Bone marrow (tissue), 2 donors: Measurements from ENCODE around the gene KREMEN1.

Source experiments
- DNase-seq, 2 donors: peaks; one replicate each; lab custom pipeline; 2025; lab: John Stamatoyannopoulos, UW

KREMEN1 gene

DNA sequence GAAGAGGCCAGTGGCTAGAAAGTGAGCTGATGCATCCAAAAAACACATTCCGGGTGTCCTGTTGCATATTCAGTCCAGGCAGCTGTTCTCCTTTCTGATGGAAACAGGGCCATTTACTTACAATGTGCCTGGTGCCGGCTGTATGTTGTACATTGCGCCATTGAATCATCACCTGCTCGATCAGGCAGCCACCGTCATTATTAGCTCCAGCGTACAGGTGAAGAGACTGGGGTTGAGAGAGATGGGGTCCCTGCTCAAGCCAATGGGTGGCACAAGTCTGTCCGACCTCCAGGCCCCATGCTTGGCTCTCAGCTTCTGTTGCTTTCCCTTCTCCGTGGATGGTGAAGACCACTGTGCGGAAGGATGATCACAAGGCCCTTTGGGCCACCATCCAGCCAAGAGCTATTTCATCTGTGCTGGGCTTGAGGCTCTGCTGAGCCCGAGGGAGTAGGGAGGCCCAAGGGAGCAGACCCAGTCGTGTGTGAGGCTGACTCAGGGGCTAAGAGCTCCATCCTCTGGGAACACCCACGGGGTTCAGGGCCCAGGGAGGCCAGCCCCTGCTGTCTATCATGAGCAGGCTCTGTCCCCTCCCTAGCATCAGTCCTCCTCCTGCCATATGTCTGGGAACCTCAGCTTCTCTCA, 112.1 kb downstream of the KREMEN1 start:
- no peak for DNase-seq

GRCh38 chr22:29186302-29186701, 113.5 kb downstream of the KREMEN1 start:
- no peak for DNase-seq

DNA sequence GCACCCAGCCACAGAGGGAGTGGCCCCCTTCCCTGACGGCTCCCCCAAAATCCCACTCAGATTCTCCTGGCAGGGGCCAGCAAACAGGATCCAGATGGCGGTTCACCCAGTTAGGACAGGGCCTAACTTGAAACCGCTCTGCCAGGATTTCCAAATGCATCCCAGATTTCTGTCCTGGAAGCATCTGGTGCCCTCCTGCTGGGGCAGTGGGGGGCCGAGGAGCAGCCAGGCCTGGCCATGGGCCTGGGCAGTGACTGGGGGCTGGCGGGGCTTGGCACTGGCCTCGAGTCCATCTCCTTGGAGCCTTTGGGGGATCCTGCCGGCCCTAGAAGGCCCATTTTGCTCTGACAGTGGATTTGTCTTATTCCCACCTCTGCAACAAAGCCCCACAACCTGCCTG, 115.0 kb downstream of the KREMEN1 start:
- DNase-seq: no peak

DNA sequence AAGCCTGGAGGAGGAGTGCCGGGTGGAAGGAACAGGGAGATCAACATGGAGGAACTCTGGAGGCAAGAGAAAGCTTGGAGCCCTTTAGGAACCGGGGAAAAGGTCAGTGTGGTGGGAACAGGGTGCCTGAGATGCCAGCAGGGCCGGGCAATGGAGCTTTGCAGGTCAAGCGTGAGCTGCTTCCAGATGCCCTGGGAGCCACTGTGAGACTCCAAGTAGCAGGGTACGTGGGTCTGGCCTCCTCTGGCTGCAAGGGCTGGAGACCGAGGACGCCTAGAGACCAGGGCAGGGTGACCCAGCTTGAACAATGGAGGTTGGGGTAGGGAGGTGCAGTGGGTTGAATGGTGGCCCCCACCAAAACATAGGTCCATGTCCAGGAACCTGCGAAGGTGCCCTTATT, 117.2 kb downstream of the KREMEN1 start:
- no peak for DNase-seq

GRCh38 chr22:29190918-29191317, 118.1 kb downstream of the KREMEN1 start:
- DNase-seq: no peak

GRCh38 chr22:29193021-29193420, 120.2 kb downstream of the KREMEN1 start:
- DNase-seq: no peak

DNA sequence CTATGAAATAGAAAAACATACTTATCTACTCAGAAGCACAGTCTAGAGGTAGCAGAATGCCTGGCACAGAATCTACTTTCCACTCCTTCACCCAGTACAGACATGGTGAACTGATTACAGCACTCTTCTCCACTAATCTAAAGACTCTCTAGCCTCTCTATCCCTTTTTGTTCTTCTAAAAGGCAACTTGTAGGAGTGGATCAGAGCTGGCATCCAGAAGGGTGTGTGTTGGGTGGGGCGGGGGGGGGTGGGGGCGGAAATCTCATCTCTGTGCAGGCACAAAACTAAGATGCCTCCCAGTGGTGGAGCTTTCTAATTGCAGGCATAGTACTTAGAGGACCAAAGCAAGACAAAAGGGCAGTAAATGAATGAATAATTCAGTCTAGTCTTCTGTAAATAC, 121.3 kb downstream of the KREMEN1 start:
- no peak for DNase-seq

- no peak for DNase-seq
Observed at GRCh38 chr22:29195118-29195963, 122.5 kb downstream of the KREMEN1 start.

DNA sequence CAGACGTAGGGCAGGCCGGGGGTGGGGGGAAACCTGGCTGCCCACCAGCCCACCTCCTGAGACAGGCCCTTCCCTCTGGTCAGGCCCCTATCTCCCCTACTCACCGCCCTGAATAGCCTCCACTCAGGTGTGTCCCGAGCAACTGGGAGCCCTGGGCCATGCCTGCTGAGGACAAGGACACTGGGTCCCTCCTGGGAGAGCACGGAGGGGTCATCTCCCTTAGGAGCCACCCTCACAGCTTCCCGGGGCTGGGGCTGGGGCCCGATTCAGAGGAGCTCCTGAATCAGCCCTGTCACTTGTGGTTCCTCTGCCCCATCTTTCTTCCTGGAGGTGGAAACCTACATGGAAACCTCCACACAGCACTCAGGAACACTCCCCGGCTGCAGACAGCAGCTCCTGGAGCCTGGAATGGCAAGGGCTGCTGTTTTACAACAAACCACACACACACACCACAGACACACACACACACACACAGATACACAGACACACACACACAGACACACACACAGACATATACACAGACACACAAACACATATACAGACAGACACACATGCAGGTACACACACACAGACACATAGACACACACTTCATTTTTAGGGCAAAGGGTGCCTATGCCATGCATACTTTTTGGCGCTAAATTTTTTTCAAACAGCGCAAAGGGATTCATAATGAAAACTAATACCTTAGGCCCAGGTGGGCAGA, 123.3 kb downstream of the KREMEN1 start:
- no peak for DNase-seq

- DNase-seq: no peak
Observed at GRCh38 chr22:29197096-29197495, 124.3 kb downstream of the KREMEN1 start.

GRCh38 chr22:29198240-29198639, 125.4 kb downstream of the KREMEN1 start:
- no peak for DNase-seq

GRCh38 chr22:29199702-29200400, 127.0 kb downstream of the KREMEN1 start:
- DNase-seq: no peak

DNA sequence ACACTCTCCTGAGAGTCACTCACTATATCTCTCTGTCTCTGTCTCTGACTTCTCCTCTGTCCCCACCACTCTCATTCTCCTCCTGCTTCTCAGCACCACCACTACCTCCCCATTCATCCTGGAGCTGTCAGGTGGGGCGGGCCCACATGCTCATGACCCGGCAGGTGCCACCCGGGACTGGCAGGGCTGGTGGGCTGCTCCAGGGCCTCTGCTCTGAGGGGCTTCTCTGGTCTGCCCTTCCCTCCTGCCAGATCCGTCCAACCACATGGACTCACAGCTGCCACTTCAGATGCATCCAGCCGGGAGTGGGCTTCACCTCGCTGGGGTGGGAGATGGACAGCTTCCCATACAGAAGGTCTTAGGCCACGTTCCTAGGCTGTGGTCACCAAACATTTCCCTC, 128.1 kb downstream of the KREMEN1 start:
- no peak for DNase-seq

DNA sequence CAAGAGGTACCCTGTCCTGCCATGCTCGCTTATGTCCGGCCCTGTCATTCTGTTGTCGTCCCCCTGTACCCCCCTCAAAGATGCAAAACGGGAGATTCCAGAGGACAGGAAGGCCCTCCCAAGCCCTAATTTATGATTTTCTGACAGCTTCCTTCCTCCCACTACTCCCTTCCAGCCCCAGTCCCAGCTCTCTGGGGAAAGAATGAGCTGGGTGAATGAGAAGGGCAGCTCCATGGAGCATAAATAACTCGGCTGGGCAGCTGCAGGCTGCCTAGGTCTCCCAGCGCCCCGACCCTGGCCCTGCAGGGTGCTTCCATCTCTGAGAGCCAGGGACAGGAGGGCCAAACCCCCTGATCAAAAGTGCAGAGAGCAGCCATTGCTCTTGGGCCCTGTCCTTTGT, 128.9 kb downstream of the KREMEN1 start:
- DNase-seq: no peak

DNA sequence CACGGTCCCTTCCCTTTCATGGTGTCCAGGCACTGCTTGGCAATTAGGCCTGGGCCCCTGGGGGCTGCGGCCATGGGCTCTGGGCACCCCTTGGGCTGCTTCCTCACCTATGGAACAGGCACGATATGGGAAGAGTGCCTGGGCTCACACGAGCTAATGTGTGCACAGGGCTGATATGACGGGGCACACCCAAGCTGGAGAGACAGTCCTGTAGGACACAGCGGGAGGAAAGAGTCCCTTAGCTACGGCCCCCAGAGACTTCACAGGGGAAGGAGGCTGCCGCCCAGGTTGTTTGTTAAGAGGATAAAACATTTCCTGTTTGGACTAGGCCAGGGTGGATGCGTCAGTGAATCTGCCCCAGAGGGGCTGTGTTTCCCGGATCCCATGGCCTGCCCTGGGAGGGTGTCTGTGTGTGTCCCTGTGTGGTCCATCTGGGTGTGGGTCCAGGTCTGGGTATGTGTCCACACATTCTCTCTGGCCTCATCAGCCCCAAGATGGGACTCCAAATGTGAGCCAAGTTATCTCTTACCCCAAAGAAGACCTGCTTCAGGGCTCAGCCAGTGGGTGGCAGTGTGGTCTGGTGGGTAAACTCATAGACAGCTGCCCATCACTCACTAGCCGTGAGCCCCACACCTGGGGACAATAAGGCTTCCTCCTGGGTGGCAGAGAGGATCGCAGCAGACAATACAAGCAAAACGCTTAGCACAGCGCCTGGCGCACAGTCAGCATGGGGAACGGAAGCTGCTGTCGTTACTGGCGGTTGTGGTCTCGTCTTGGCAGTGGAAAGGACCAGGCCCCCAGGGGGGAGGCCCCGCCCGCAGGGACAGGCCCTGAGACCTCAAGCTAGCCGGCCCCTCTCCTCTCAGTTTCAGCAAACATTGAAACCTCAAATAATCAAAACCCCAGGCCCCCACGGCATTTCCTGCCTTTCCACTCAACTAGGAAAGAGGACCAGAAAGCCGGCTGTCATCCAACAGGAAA, 129.7 kb downstream of the KREMEN1 start:
- DNase-seq: peak; percentile 35 to 84

DNA sequence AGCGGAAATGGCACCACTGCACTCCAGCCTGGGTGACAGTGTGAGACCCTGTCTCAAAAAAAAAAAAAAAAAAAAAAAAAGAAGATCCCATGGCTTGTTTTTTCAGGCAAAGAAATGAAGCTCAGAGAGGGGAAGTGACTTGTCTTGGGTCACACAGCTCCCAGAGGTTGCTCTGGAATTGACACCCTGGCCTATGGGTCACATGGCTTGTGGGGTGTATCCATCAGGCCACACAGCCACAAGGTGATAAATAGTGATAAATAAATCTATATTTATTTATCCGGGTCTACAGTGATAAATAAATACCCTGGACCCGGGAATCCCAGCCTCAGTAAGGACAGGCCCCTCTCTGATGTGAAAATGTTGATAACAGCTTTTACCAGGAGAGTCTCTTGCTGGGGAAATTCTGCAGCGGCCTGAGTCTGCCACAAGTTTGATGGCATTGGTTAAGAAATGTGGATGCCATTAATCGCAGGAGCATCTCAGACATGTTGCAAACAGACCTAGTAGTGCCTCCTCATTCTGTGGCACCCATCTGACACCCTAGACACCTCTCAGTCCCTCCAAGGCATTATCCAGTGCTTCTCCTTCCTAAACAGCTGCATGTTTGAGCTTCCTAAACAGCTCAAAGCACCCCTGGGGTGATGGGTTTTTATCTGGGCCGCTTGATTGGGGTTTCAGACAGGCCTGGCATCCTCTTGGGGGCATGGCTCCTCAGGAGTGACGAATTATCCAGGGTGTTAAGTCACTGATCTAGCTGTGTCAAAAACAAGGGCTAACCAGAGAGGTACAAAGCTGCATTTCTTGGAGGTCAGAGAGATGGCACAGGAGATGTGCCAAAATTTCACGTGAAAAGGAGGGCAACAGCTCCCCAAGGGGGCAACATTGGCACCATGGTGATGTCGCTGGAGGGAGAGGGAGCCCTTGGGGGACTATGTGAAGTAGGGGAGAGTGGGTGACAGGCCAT, 130.9 kb downstream of the KREMEN1 start:
- no peak for DNase-seq

DNA sequence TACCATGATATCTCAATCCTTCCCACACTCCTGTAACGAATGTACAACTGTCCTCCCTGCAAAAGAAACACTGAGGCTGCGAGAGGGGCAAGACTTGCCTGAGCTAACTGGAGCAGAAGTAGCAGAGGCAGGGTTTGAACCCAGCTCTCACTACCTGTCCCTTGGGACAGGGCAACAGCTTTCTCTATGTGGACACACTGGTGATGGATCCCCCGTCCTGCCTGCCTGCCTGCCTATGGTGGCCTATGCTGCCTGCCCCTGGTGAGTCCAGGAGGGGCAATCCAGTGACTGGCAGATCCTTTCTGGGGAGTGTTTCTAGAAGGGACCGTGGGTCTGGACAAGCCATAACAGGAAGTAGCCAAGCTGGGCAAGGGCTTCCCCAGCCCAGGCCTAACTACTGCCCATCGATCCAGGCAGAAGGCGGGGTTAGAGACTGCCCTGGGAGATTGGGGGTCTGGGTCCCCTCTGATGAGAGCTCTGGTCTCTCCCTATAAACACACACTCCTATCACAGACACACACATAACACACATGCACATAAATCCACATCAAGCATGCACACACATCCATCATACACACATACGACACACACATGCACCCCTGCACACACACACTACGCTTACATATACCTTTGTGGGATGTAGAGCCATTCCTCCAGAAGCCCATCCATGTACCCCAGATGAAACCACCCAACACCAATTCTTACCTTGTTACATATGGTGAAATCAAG, 131.8 kb downstream of the KREMEN1 start:
- no peak for DNase-seq

DNA sequence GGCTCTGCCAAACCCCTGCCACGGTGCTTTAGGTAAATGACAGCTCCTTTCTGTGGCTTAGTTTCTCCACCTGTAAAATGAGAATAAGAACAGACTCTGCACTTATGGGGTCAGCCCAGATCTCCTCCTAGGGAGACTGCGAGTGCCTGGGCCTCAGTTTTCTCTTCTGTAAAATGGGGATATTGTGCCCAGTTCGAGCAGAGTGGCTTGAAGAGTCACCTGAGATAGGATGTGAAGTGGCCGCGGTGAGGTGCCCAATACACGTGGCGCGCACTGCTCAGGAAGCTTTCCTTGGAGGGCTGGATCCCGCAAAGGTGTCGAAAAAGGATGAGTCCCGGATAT, 132.4 kb downstream of the KREMEN1 start:
- no peak for DNase-seq

DNA sequence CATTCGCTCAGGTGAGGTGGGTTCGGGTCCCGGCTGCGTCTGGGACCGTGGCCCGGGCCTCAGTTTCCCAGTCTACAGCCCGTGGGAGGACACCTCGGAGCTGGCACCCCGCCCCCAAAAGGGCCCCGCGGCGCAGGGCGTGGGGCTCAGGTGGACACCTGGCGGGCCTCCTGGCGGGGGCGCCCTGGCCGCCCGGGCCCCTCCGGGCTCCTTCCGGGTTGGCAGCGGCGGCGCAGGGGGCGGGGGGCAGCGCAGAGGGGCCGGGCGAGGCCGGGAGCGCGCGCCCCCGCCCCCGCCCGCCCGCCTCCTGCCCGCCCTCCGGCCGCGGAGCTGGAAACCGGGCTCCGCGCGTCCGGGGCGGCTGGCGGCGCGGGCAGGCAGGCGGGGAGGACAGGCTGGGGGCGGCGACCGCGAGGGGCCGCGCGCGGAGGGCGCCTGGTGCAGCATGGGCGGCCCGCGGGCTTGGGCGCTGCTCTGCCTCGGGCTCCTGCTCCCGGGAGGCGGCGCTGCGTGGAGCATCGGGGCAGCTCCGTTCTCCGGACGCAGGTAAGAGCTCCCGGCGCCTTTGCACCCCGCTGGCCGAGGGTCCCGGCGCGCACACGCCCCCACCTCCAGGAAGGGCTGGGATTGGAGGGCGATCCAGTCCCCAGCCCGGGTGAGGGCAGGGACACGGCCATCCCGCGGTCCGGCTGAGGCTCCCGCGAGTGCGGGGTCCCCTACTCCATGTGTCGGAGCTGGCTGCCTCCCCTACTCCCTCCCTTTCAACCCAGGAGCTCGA, 132.9 kb downstream of the KREMEN1 start, which contains the start of gene EMID1:
Gene EMID1, plus strand, starts transcription at position 303 of the 778 bp plus-strand sequence. Its CDS starts 143 bp downstream, at position 446.
- no peak for DNase-seq
